BE2C (cell line): ENCODE results near the gene LDLRAD4.

Experiments
- DNase-seq: peaks from one replicate; pipeline ENCODE4 v3.0.0-alpha.2; 2020
- H3K27me3 ChIP-seq: fragments of 250-450 bp; sonication (Bioruptor Pico); 2 replicates; pipeline ENCODE4 v1.5.1; 2020; ENCODE audit warnings: mild to moderate bottlenecking
- H3K36me3 ChIP-seq: fragments of 250-450 bp; sonication (Bioruptor Pico); 2 replicates; pipeline ENCODE4 v1.5.1; 2020; ENCODE audit warnings: mild to moderate bottlenecking
- H3K4me1 ChIP-seq: fragments of 250-450 bp; sonication (Bioruptor Pico); 2 replicates; pipeline ENCODE4 v1.5.1; 2020
- H3K4me3 ChIP-seq: 2 replicates; pipeline ENCODE4 v1.5.1; 2011; ENCODE audit warnings: low read depth, low read length
- H3K9me3 ChIP-seq: fragments of 250-450 bp; sonication (Bioruptor Pico); 2 replicates; pipeline ENCODE4 v1.5.1; 2020
- CTCF ChIP-seq: IDR thresholded peaks from 2 replicates; pipeline ENCODE4 v1.5.1; 2012; ENCODE audit warnings: mild to moderate bottlenecking, low read depth, low read length

LDLRAD4 gene

GRCh38 chr18:13594551-13594950 lies 376.0 kb downstream of the LDLRAD4 start:
- Histone ChIP-seq H3K4me3 (no peak overlapping the region), H3K4me1 (no peaks in the 10 kb centered on the region), H3K27me3 (no peaks in the 10 kb centered on the region), H3K36me3 (no peaks in the 10 kb centered on the region), H3K9me3 (no peaks in the 10 kb centered on the region)
- DNase-seq, result no peak
- TF ChIP-seq CTCF, result no peak

- no peaks in the 10 kb centered on the region for H3K9me3 ChIP-seq
- H3K4me3 ChIP-seq, result no peak overlapping the region
- no peaks in the 10 kb centered on the region for H3K4me1 ChIP-seq
- DNase-seq, result no peak
- H3K27me3 ChIP-seq, result no peaks in the 10 kb centered on the region
- TF ChIP-seq CTCF, result no peak
- H3K36me3 ChIP-seq, result no peaks in the 10 kb centered on the region
These were observed 378.5 kb downstream of the LDLRAD4 start for GRCh38 chr18:13597068-13597467.

- H3K36me3 ChIP-seq, result no peaks in the 10 kb centered on the region
These were observed 380.0 kb downstream of the LDLRAD4 start for GRCh38 chr18:13598591-13598990.

GRCh38 chr18:13599031-13599430 lies 380.5 kb downstream of the LDLRAD4 start:
- Histone ChIP-seq H3K36me3 (no peaks in the 10 kb centered on the region), H3K27me3 (no peaks in the 10 kb centered on the region), H3K4me3 (no peak overlapping the region), H3K4me1 (no peaks in the 10 kb centered on the region), H3K9me3 (no peaks in the 10 kb centered on the region)
- no peak for DNase-seq
- TF ChIP-seq CTCF, result no peak

More at GRCh38 chr18:13598591-13598990, 380.0 kb downstream of the LDLRAD4 start:
- Histone ChIP-seq H3K4me3 (no peak overlapping the region), H3K27me3 (no peaks in the 10 kb centered on the region), H3K4me1 (no peaks in the 10 kb centered on the region), H3K9me3 (no peaks in the 10 kb centered on the region)
- no peak for TF ChIP-seq CTCF
- no peak for DNase-seq

GRCh38 chr18:13603304-13604019 lies 384.9 kb downstream of the LDLRAD4 start:
- Histone ChIP-seq H3K27me3 (no peaks in the 10 kb centered on the region), H3K9me3 (no peaks in the 10 kb centered on the region), H3K36me3 (no peaks in the 10 kb centered on the region), H3K4me3 (no peak overlapping the region), H3K4me1 (no peaks in the 10 kb centered on the region)
- no peak for DNase-seq
- TF ChIP-seq CTCF, result no peak

- no peak overlapping the region for H3K4me3 ChIP-seq
- H3K36me3 ChIP-seq, result no peaks in the 10 kb centered on the region
- no peaks in the 10 kb centered on the region for H3K27me3 ChIP-seq
- no peak for TF ChIP-seq CTCF
- H3K9me3 ChIP-seq, result no peaks in the 10 kb centered on the region
- DNase-seq, result no peak
- no peaks in the 10 kb centered on the region for H3K4me1 ChIP-seq
These were observed 386.2 kb downstream of the LDLRAD4 start for GRCh38 chr18:13604786-13605185.
